ENCODE results near the gene ACOX2. TPM values are rescaled to one million over a fixed set of nuclear protein-coding genes. Genes with fewer than 3 reads are reported as not detected.

ACOX2 gene
- total and polyA plus RNA-seq, 2 donors (not counting 1 experiment from before 2014, with no cell fraction given) = 19.0 to 20.5 TPM

GRCh38 chr3:58534592-58535494 lies 2.1 kb downstream of the ACOX2 start:
- H3K9ac ChIP-seq (ENCODE audit: insufficient read depth, low read length) = no peak overlapping the region
- H3K4me2 ChIP-seq (ENCODE audit: extremely low read depth, insufficient read depth, low read length) = no peak overlapping the region
- no peaks in the 10 kb centered on the region for H3K79me2 ChIP-seq (ENCODE audit: control insufficient read depth, insufficient read depth, low read length)
- no peaks in the 10 kb centered on the region for H4K20me1 ChIP-seq (ENCODE audit: control insufficient read depth, extremely low read depth, insufficient read depth, low read length)
- H3K4me1 ChIP-seq (ENCODE audit: control insufficient read depth, extremely low read depth, insufficient read depth, low read length) = peaks cover 7% of the 10 kb centered on the region
- H3K9me3 ChIP-seq (ENCODE audit: control insufficient read depth, insufficient read depth, low read depth, low read length) = no peaks in the 10 kb centered on the region
- H3K27ac ChIP-seq (ENCODE audit: insufficient read depth, low read length) = no peak overlapping the region
- no peaks in the 10 kb centered on the region for H3K27me3 ChIP-seq (ENCODE audit: control insufficient read depth, insufficient read depth, low read length)
- H3K36me3 ChIP-seq (ENCODE audit: control insufficient read depth, insufficient read depth, low read length) = no peaks in the 10 kb centered on the region
- no peak for DNase-seq (ENCODE audit: low read depth in 2 of 2)
- TF ChIP-seq CTCF (conservative IDR thresholded peaks at IDR 0.05 in 1 of 2, IDR thresholded peaks at IDR 0.05 in 1 of 2; ENCODE audit: low read depth in 1 of 2, low read length in 2 of 2) (no peak), EZH2 (IDR thresholded peaks at IDR 0.05; ENCODE audit: low read length, missing control alignments) (no peak)
- no peak overlapping the region for H2AFZ ChIP-seq (ENCODE audit: low read length)
- no peak overlapping the region for H3K4me3 ChIP-seq (replicated peaks in 1 of 4; ENCODE audit: control extremely low read depth in 1 of 4, insufficient read depth in 1 of 4, low read depth in 3 of 4, low read length in 4 of 4)

GRCh38 chr3:58532794-58533220 lies 4.2 kb downstream of the ACOX2 start:
- no peaks in the 10 kb centered on the region for H3K36me3 ChIP-seq (ENCODE audit: control insufficient read depth, insufficient read depth, low read length)
- H3K4me2 ChIP-seq (ENCODE audit: extremely low read depth, insufficient read depth, low read length) = no peak overlapping the region
- DNase-seq (ENCODE audit: low read depth in 2 of 2) = peak; percentile 66 to 67
- no peaks in the 10 kb centered on the region for H3K27me3 ChIP-seq (ENCODE audit: control insufficient read depth, insufficient read depth, low read length)
- H3K27ac ChIP-seq (ENCODE audit: insufficient read depth, low read length) = no peak overlapping the region
- H3K79me2 ChIP-seq (ENCODE audit: control insufficient read depth, insufficient read depth, low read length) = no peaks in the 10 kb centered on the region
- H2AFZ ChIP-seq (ENCODE audit: low read length) = no peak overlapping the region
- no peaks in the 10 kb centered on the region for H3K9me3 ChIP-seq (ENCODE audit: control insufficient read depth, insufficient read depth, low read depth, low read length)
- H3K4me3 ChIP-seq (replicated peaks in 1 of 4; ENCODE audit: control extremely low read depth in 1 of 4, insufficient read depth in 1 of 4, low read depth in 3 of 4, low read length in 4 of 4) = no peak overlapping the region
- H4K20me1 ChIP-seq (ENCODE audit: control insufficient read depth, extremely low read depth, insufficient read depth, low read length) = no peaks in the 10 kb centered on the region
- peaks cover 7% of the 10 kb centered on the region for H3K4me1 ChIP-seq (ENCODE audit: control insufficient read depth, extremely low read depth, insufficient read depth, low read length)
- peak; percentile 86 to 91 for TF ChIP-seq CTCF (conservative IDR thresholded peaks at IDR 0.05 in 1 of 2, IDR thresholded peaks at IDR 0.05 in 1 of 2; ENCODE audit: low read depth in 1 of 2, low read length in 2 of 2)
- TF ChIP-seq EZH2 (IDR thresholded peaks at IDR 0.05; ENCODE audit: low read length, missing control alignments) = no peak
- H3K9ac ChIP-seq (ENCODE audit: insufficient read depth, low read length) = no peak overlapping the region

GRCh38 chr3:58531956-58532355 lies 5.0 kb downstream of the ACOX2 start:
- no peak for DNase-seq (ENCODE audit: low read depth in 2 of 2)
- H3K36me3 ChIP-seq (ENCODE audit: control insufficient read depth, insufficient read depth, low read length) = no peaks in the 10 kb centered on the region
- H3K4me1 ChIP-seq (ENCODE audit: control insufficient read depth, extremely low read depth, insufficient read depth, low read length) = peaks cover 7% of the 10 kb centered on the region
- H3K4me3 ChIP-seq (replicated peaks in 1 of 4; ENCODE audit: control extremely low read depth in 1 of 4, insufficient read depth in 1 of 4, low read depth in 3 of 4, low read length in 4 of 4) = no peak overlapping the region
- H3K9ac ChIP-seq (ENCODE audit: insufficient read depth, low read length) = no peak overlapping the region
- TF ChIP-seq CTCF (conservative IDR thresholded peaks at IDR 0.05 in 1 of 2, IDR thresholded peaks at IDR 0.05 in 1 of 2; ENCODE audit: low read depth in 1 of 2, low read length in 2 of 2) (peak in 1 of 2 donors; percentile 10), EZH2 (IDR thresholded peaks at IDR 0.05; ENCODE audit: low read length, missing control alignments) (no peak)
- H3K79me2 ChIP-seq (ENCODE audit: control insufficient read depth, insufficient read depth, low read length) = no peaks in the 10 kb centered on the region
- no peak overlapping the region for H3K27ac ChIP-seq (ENCODE audit: insufficient read depth, low read length)
- H2AFZ ChIP-seq (ENCODE audit: low read length) = no peak overlapping the region
- H3K4me2 ChIP-seq (ENCODE audit: extremely low read depth, insufficient read depth, low read length) = no peak overlapping the region
- H4K20me1 ChIP-seq (ENCODE audit: control insufficient read depth, extremely low read depth, insufficient read depth, low read length) = no peaks in the 10 kb centered on the region
- H3K9me3 ChIP-seq (ENCODE audit: control insufficient read depth, insufficient read depth, low read depth, low read length) = no peaks in the 10 kb centered on the region
- no peaks in the 10 kb centered on the region for H3K27me3 ChIP-seq (ENCODE audit: control insufficient read depth, insufficient read depth, low read length)
